GM18508 (cell line): ENCODE results near the gene PARD3B.

Experiments used
- ATAC-seq: cut with Tn5 transposase; IDR thresholded peaks from one replicate; pipeline ENCODE4 v1.9.1; 2021; ENCODE audit warnings: moderate number of reproducible peaks; ENCODE audit not compliant: insufficient read depth, unreplicated experiment

Gene PARD3B

GRCh38 chr2:205556357-205556756 lies 1011.1 kb downstream of the PARD3B start:
- no peak for ATAC-seq

GRCh38 chr2:205556841-205557539 lies 1011.7 kb downstream of the PARD3B start:
- ATAC-seq: no peak

- ATAC-seq: no peak
Observed at GRCh38 chr2:205557873-205558272, 1012.6 kb downstream of the PARD3B start.

GRCh38 chr2:205561441-205561840 lies 1016.2 kb downstream of the PARD3B start:
- ATAC-seq: no peak

- no peak for ATAC-seq
Observed at GRCh38 chr2:205563646-205564045, 1018.4 kb downstream of the PARD3B start.

- ATAC-seq: no peak
Observed at GRCh38 chr2:205564346-205565141, 1019.3 kb downstream of the PARD3B start.

- ATAC-seq: no peak
Observed at GRCh38 chr2:205565142-205565522, 1019.9 kb downstream of the PARD3B start.

- ATAC-seq: no peak
Observed at GRCh38 chr2:205566606-205567168, 1021.4 kb downstream of the PARD3B start.

- ATAC-seq: no peak
Observed at GRCh38 chr2:205568620-205569019, 1023.3 kb downstream of the PARD3B start.

GRCh38 chr2:205570648-205571047 lies 1025.4 kb downstream of the PARD3B start:
- ATAC-seq: no peak

GRCh38 chr2:205571360-205571959 lies 1026.2 kb downstream of the PARD3B start:
- no peak for ATAC-seq

GRCh38 chr2:205574001-205574400 lies 1028.7 kb downstream of the PARD3B start:
- no peak for ATAC-seq

- no peak for ATAC-seq
Observed at GRCh38 chr2:205579335-205579734, 1034.1 kb downstream of the PARD3B start.

- ATAC-seq: no peak
Observed at GRCh38 chr2:205580212-205580987, 1035.1 kb downstream of the PARD3B start.

- no peak for ATAC-seq
Observed at GRCh38 chr2:205582366-205582765, 1037.1 kb downstream of the PARD3B start.

GRCh38 chr2:205585449-205586383 lies 1040.4 kb downstream of the PARD3B start:
- no peak for ATAC-seq

GRCh38 chr2:205586626-205587025 lies 1041.4 kb downstream of the PARD3B start:
- ATAC-seq: no peak

GRCh38 chr2:205589479-205589878 lies 1044.2 kb downstream of the PARD3B start:
- ATAC-seq: no peak

- ATAC-seq: no peak
Observed at GRCh38 chr2:205590759-205591158, 1045.5 kb downstream of the PARD3B start.
